HG03066 (cell line): ENCODE data around the gene TOPORS.

Experiments
- ATAC-seq: cut with Tn5 transposase; IDR thresholded peaks from one replicate; pipeline ENCODE4 v1.9.1; 2021; ENCODE audit warnings: low read depth; ENCODE audit not compliant: unreplicated experiment

TOPORS gene

DNA sequence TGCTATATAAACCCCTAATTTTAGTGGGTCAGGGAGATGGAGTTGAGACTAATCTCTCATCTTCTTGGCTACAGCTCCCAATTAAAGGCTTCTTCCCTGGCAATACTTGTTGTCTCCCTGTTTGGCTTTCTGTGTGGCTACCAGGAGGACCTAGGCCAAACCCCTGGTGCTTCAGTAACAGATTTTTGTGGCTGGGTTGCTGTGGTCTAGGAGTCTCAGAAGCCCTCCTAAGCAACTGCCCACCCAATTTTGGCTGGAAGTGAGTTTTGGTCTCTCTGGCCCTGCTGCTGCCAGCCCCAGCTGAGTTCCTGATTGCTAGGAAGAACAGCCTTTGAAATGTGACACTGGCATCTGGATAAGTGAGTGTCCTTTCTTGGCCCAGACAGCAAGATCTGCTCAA, 36.1 kb downstream of the TOPORS start:
- no peak for ATAC-seq

DNA sequence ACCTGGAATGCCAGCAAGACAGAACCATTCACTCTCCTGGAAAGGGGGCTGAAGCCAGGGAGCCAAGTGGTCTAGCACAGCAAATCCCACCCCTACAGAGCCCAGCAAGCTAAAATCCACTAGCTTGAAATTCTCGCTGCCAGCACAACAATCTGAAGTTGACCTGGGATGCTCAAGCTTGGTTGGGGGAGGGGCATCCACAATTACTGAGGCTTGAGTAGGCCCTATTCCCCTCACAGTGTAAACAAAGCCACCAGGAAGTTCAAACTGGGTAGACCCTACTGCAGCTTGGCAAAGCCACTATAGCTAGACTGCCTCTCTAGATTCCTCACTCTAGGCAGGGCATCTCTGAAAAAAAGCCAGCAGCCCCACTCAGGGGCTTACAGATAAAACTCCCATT, 43.7 kb downstream of the TOPORS start:
- ATAC-seq = no peak

DNA sequence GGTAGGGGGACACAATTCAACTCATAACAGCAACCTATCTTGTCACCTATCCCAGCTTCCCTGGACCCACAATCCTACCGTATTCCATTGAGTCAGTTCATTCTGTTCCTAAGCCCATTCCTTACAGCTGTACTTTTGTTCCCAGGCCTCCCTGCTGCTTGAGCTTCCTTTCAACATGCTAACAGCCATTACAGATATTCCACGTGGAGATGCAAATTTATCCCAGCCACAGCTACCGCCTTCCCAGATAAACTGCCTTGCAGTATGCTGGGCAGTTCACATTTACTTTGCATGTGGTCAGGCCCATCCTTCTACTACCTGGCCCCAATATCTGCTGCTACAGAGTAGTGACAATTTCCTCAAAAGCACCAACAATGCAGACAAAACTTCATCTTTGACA, 49.4 kb downstream of the TOPORS start:
- ATAC-seq = no peak

DNA sequence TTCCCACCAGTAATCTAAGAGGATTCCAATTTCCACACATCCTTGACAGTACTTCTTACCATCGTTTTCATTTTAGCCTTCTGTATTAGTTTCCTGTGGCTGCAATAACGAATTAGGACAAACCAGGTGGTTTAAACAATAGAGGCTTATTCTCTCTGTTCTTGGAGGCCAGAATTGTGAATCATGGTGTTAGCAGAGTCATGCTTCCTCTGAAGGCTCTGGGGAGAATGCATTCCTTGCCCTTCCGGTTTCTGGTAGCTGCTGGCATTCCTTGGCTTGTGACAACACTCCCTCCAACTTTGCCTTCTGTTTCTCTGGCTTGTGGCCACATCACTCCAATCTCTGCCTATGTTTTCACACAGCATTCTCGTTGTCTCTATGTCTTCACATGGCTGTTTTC, 49.9 kb downstream of the TOPORS start:
- ATAC-seq = no peak

DNA sequence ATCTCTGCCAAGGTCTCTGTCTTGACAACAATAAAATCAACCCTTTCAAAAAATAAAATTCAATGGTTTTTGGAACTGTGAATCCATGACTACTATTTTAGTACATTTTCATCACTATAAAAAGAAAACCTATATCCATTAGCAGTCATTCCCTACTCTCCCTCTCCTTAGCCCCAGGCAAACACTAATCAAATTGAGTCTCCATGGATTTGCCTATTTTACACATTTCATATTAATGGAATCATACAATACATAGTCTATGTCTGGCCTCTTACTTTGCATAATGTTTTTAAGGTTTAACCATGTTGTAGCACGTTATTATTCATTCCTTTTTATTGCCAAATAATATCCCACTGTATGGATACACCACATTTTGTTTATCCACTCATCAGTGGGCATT, 50.5 kb downstream of the TOPORS start:
- ATAC-seq = no peak

DNA sequence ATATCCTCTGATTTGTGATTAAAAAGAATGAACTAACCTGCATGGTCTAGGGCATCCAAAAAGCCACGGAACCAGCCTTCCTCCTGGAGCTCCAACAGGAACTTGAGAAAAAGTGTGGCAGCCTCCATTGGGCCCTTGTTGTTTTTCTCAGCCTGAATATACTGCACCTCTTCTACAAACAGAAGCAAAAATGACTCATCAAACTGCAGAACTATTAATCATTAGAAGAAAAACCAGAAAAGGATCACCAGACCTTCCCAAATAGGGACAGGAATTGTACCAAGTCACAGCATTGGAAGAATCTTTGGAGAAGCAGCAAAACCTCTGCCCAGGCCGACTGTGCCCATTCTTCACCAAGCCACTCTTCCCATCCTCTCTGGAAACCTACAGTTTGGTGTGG, 51.6 kb downstream of the TOPORS start:
- ATAC-seq = no peak

DNA sequence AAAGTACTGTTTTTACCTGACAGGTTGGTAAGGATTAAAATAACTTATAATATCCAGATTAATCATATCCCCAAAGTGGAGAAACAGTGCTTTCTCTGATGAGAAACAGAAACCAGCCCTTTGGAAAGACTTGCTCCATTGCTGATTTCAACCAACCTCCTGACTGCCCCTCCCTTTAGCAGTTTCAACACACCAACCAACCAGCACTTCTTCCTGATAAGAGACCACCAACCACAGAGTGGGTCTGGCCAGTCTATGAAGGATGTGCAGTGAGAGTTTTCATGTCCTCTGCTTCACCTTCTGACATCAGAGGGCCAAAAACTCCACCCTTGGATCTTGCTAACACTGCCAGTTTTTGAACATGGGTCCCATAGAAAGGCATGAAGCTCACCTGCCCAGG, 54.5 kb downstream of the TOPORS start:
- no peak for ATAC-seq

DNA sequence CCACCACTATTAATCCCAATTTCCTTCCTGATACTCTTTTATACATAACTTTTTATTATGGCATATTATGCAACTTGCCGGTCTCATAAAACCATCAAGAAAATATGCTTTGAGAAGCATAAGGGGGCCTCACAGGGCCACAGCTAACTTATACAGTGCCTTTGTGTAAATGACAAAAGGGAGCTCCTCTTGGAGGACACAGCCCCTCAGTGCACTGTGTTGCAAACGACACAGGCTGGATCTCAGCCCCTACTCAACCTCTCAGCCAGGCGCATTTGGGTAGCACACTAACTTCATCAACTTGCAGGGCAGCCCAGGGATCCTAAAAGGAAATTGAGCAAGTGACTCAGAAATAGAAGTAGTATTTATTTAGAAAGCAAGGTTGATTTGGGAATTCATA, 61.8 kb downstream of the TOPORS start:
- ATAC-seq = no peak
